Sigmoid colon (tissue), 7 donors: ENCODE measurements around the gene HSPB1. TPM values are rescaled to one million over a fixed set of nuclear protein-coding genes. Genes with fewer than 3 reads are reported as not detected.
A peak's percentile ranks its signal among the peaks of the same experiment; 100 is the strongest.

Experiments used
- DNase-seq: peaks from one replicate; pipeline ENCODE4 v3.0.0-alpha.2; 2019
- H3K27ac ChIP-seq, 4 donors: fragments of 200-600 bp; sonication (generic); one replicate each; pipeline ENCODE4 v1.5.1; 2016 to 2019; ENCODE audit warnings: mild to moderate bottlenecking in 1 of 4
- H3K27me3 ChIP-seq, 3 donors: fragments of 200-600 bp; sonication (generic); one replicate each; pipeline ENCODE4 v1.5.1; 2019; ENCODE audit warnings: mild to moderate bottlenecking in 1 of 3
- H3K36me3 ChIP-seq, 4 donors: fragments of 200-600 bp; sonication (generic); one replicate each; pipeline ENCODE4 v1.5.1; 2016 to 2019
- H3K4me1 ChIP-seq, 4 donors: fragments of 200-600 bp; sonication (generic); one replicate each; pipeline ENCODE4 v1.5.1; 2017 to 2019
- H3K4me3 ChIP-seq, 4 donors: fragments of 200-600 bp; sonication (generic); one replicate each; pipeline ENCODE4 v1.5.1; 2017 to 2019; ENCODE audit warnings: mild to moderate bottlenecking in 2 of 4, moderate library complexity in 1 of 4
- H3K9me3 ChIP-seq, 4 donors: fragments of 200-600 bp in 3 of 4; sonication (generic) in 3 of 4; one replicate each; pipeline versions ENCODE4 v1.5.1 to v1.6.1; 2013 to 2019
- EP300 ChIP-seq, 4 donors: sonication (generic); formaldehyde crosslinking; IDR thresholded peaks; one replicate each; pipeline ENCODE4 v1.6.1; 2017; ENCODE audit warnings: antibody characterized with exemption in 4 of 4
- POLR2A ChIP-seq, 2 donors: fragments of 450-650 bp; IDR thresholded peaks; one replicate each; pipeline ENCODE4 v1.6.1; 2016; ENCODE audit warnings: antibody characterized with exemption in 2 of 2, mild to moderate bottlenecking in 2 of 2, moderate library complexity in 2 of 2
- POLR2AphosphoS5 ChIP-seq, 4 donors: sonication (generic); formaldehyde crosslinking; IDR thresholded peaks; one replicate each; pipeline ENCODE4 v1.6.1; 2017; ENCODE audit warnings: antibody characterized with exemption in 4 of 4
- WGBS, 2 donors: extraction: QIAGEN DNeasy Blood & Tissue Kit; methylation state at CpG; one replicate each; pipeline ENCODE4 v1.1.7; 2013; 5-methylcytosine and 5-hydroxymethylcytosine counted together
- intact Hi-C: fragments of 100-400 bp; cut with DNase I; formaldehyde crosslinking; loops from one replicate; pipeline ENCODE4 v1.15.1; 2023
- polyA plus RNA-seq, 3 donors: library from polyadenylated mRNA; stranded (reverse); fragments of 200-250 nt; gene quantifications; one replicate each; pipeline ENCODE4 v1.2.3, GENCODE V29; 2013
- total RNA-seq, 4 donors: library from RNA; depleted of rRNA; stranded (reverse); fragments of >200 nt; gene quantifications; one replicate each; pipeline ENCODE4 v1.1.0, GENCODE V29; 2016
- TF ChIP-seq, protein P1 (sequence below), 4 experiments: fragments of 450-650 bp in 3 of 4; fragments of 200-600 bp in 1 of 4; IDR thresholded peaks; one replicate each; pipeline ENCODE4 v1.5.1; 2016 to 2019; ENCODE audit warnings: antibody characterized with exemption in 4 of 4, mild to moderate bottlenecking in 3 of 4, moderate library complexity in 2 of 4
- donor health status: healthy with polysubstance abuse.
- donor health status: Bipolar disorder and iron deficiency.
- donor health status: healthy.

HSPB1 gene
- total and polyA plus RNA-seq, 7 donors, result 202 to 2,528 (median 929) TPM

- intact Hi-C loops, result loop anchor here (5.0 kb wide), 1 partner anchor 57 kb away; the partner anchor contains the start of gene SRRM3
- H3K4me3 ChIP-seq, result peak overlapping the region in 3 of 4 donors; percentile 18 to 34 (median 31)
- H3K27ac ChIP-seq, result no peak overlapping the region
- TF ChIP-seq, protein P1, sequence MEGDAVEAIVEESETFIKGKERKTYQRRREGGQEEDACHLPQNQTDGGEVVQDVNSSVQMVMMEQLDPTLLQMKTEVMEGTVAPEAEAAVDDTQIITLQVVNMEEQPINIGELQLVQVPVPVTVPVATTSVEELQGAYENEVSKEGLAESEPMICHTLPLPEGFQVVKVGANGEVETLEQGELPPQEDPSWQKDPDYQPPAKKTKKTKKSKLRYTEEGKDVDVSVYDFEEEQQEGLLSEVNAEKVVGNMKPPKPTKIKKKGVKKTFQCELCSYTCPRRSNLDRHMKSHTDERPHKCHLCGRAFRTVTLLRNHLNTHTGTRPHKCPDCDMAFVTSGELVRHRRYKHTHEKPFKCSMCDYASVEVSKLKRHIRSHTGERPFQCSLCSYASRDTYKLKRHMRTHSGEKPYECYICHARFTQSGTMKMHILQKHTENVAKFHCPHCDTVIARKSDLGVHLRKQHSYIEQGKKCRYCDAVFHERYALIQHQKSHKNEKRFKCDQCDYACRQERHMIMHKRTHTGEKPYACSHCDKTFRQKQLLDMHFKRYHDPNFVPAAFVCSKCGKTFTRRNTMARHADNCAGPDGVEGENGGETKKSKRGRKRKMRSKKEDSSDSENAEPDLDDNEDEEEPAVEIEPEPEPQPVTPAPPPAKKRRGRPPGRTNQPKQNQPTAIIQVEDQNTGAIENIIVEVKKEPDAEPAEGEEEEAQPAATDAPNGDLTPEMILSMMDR (IDR thresholded peaks at IDR 0.05), result no peak
- TF ChIP-seq POLR2AphosphoS5 (IDR thresholded peaks at IDR 0.05), result no peak
- no peak for TF ChIP-seq EP300 (IDR thresholded peaks at IDR 0.05)
- TF ChIP-seq POLR2A (IDR thresholded peaks at IDR 0.05), result no peak
- peaks cover 0 to 9% (median 8%) of the 10 kb centered on the region in 4 donors for H3K4me1 ChIP-seq
- no peaks in the 10 kb centered on the region for H3K36me3 ChIP-seq
- 16 to 21% methylated on average over 50 of the region's 50 CpGs for WGBS, 2 donors
- no peaks in the 10 kb centered on the region for H3K9me3 ChIP-seq
- peaks cover 18 to 33% (median 31%) of the 10 kb centered on the region in 3 donors for H3K27me3 ChIP-seq
- no peak for DNase-seq
Observed at GRCh38 chr7:76259124-76260093, 43.1 kb upstream of the HSPB1 start.

DNA sequence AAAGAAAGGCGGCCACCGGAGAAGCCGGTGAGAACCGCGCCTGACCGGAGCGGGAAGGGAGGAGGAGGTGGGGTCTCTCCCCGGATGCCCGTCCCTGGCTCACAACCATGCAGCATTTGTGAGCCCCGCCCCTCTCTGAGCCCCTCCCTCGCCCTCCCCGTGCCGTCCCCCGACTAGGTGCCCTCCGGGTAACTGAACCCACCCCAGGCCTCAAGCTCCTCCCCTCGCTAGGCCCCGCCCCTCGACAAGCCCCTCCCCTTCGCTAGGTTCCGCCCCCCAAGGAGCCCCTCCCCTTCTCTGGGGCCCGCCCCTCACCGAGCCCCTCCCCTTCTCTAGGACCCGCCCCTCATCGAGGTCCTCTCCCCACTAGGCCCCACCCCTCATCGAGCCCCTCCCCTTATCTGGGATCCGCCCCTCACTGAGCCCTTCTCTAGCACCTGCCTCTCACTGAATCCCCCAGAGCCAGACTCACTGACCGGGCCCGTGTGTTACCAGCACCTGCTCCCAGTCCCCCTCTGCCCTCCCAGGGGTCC is 42.2 kb upstream of the HSPB1 start:
- 7 to 10% methylated on average over 28 of the region's 28 CpGs for WGBS, 2 donors
- Histone ChIP-seq H3K36me3 (no peaks in the 10 kb centered on the region), H3K27ac (no peak overlapping the region), H3K4me3 (peak overlapping the region in 3 of 4 donors; percentile 18 to 34 (median 31)), H3K9me3 (no peaks in the 10 kb centered on the region), H3K27me3 (peaks cover 18 to 40% (median 31%) of the 10 kb centered on the region in 3 donors), H3K4me1 (peaks cover 0 to 9% (median 8%) of the 10 kb centered on the region in 4 donors)
- intact Hi-C loops, result loop anchor here (5.0 kb wide), 1 partner anchor 58 kb away; the partner anchor contains the start of gene SRRM3
- no peak for DNase-seq
- no peak for TF ChIP-seq EP300 (IDR thresholded peaks at IDR 0.05)
- no peak for TF ChIP-seq POLR2A (IDR thresholded peaks at IDR 0.05)
- TF ChIP-seq POLR2AphosphoS5 (IDR thresholded peaks at IDR 0.05), result no peak
- TF ChIP-seq, protein P1 (IDR thresholded peaks at IDR 0.05), result no peak

DNA sequence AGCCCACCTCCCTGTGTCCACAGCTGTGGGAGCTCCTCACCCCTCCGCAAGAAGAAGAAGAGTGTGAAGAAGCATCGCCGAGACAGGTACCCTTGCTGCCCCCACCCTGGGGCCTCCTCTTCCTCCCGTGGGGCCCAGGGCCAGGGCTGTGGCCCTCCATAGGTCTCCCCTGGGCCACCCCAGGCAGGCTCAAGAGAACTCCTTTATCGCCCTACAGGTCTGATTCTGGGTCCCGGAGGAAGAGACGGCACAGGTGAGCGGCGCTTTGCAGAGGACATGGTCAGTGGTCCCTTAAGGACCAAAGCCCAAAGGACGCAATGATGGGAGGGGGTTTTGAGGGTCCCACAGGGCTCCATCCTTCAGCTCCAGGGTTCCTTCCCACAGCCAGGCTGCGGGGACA is 41.1 kb upstream of the HSPB1 start:
- DNase-seq, result no peak
- H3K27ac ChIP-seq, result no peak overlapping the region
- TF ChIP-seq POLR2A (IDR thresholded peaks at IDR 0.05) (no peak), POLR2AphosphoS5 (IDR thresholded peaks at IDR 0.05) (no peak), EP300 (IDR thresholded peaks at IDR 0.05) (no peak)
- TF ChIP-seq, protein P1 (IDR thresholded peaks at IDR 0.05), result no peak
- WGBS, 2 donors, result 85 to 87% methylated on average over 11 of the region's 11 CpGs
- no peak overlapping the region for H3K4me3 ChIP-seq
- no peaks in the 10 kb centered on the region for H3K9me3 ChIP-seq
- intact Hi-C loops, result loop anchor here (5.0 kb wide), 1 partner anchor 59 kb away; the partner anchor contains the start of gene SRRM3
- peaks cover 0 to 9% (median 8%) of the 10 kb centered on the region in 4 donors for H3K4me1 ChIP-seq
- peaks cover 18 to 41% (median 31%) of the 10 kb centered on the region in 3 donors for H3K27me3 ChIP-seq
- H3K36me3 ChIP-seq, result no peaks in the 10 kb centered on the region

GRCh38 chr7:76261931-76262330 is 40.5 kb upstream of the HSPB1 start:
- Histone ChIP-seq H3K9me3 (no peaks in the 10 kb centered on the region), H3K27ac (no peak overlapping the region), H3K4me3 (no peak overlapping the region), H3K27me3 (peaks cover 22 to 46% (median 35%) of the 10 kb centered on the region in 3 donors), H3K36me3 (no peaks in the 10 kb centered on the region), H3K4me1 (peaks cover 0 to 12% (median 11%) of the 10 kb centered on the region in 4 donors)
- TF ChIP-seq POLR2A (IDR thresholded peaks at IDR 0.05), result no peak
- TF ChIP-seq, protein P1 (IDR thresholded peaks at IDR 0.05), result no peak
- TF ChIP-seq EP300 (IDR thresholded peaks at IDR 0.05), result no peak
- TF ChIP-seq POLR2AphosphoS5 (IDR thresholded peaks at IDR 0.05), result no peak
- intact Hi-C loops, result loop anchor here (5.0 kb wide), 1 partner anchor 60 kb away; the partner anchor contains the start of gene SRRM3
- WGBS, 2 donors, result 46 to 64% methylated on average over 4 of the region's 4 CpGs
- DNase-seq, result no peak
